ENCODE data around the gene KCNA2.

The KCNA2 gene

GRCh38 chr1:110581682-110582145, 24.4 kb downstream of the KCNA2 start (continued):
- TF ChIP-seq HIC1 (tag by site-specific recombination; IDR thresholded peaks at IDR 0.05) (no peak), ZNF37A (tag by site-specific recombination; IDR thresholded peaks at IDR 0.05) (no peak), ZNF571 (tag by site-specific recombination; IDR thresholded peaks at IDR 0.05) (no peak), YY2 (tag by site-specific recombination; IDR thresholded peaks at IDR 0.05) (no peak), ZNF776 (tag by site-specific recombination; IDR thresholded peaks at IDR 0.05; ENCODE audit: borderline replicate concordance) (no peak)

- ChIA-PET CTCF (interaction anchor here (1.3 kb wide), 1 partner anchor 39 kb away, joined by 5 read pairs; no protein-coding TSS in a partner anchor), POLR2A (no interaction called here)
- H3K4me3 ChIP-seq (ENCODE audit: low read depth, low read length) = no peak overlapping the region
- H3K4me1 ChIP-seq (ENCODE audit: control insufficient read depth, insufficient read depth, low read length) = no peaks in the 10 kb centered on the region
- no peak overlapping the region for H3K27ac ChIP-seq (ENCODE audit: extremely low read depth, low read depth, low read length)
- TF ChIP-seq ZBTB1 (tag by site-specific recombination; IDR thresholded peaks at IDR 0.05) = no peak
- TF ChIP-seq ZNF544 (tag by site-specific recombination; IDR thresholded peaks at IDR 0.05) = no peak
- no peak for TF ChIP-seq ZNF692 (tag by site-specific recombination; IDR thresholded peaks at IDR 0.05)
- TF ChIP-seq ZNF24 (tag by site-specific recombination; IDR thresholded peaks at IDR 0.05) = no peak
- no peak for TF ChIP-seq HOXD13 (CRISPR knock-in tag; IDR thresholded peaks at IDR 0.05; ENCODE audit: borderline replicate concordance)
- TF ChIP-seq ZNF202 (tag by site-specific recombination; IDR thresholded peaks at IDR 0.05; ENCODE audit: borderline replicate concordance) = no peak
- no peak for TF ChIP-seq KLF17 (tag by site-specific recombination; IDR thresholded peaks at IDR 0.05)
- no peak for TF ChIP-seq PRDM2 (tag by site-specific recombination; IDR thresholded peaks at IDR 0.05; ENCODE audit: borderline replicate concordance)
- TF ChIP-seq ZNF777 (tag by site-specific recombination; IDR thresholded peaks at IDR 0.05; ENCODE audit: borderline replicate concordance) = no peak
- no peak for TF ChIP-seq ZBTB20 (tag by site-specific recombination; IDR thresholded peaks at IDR 0.05)
- no peak for TF ChIP-seq ZNF114 (tag by site-specific recombination; IDR thresholded peaks at IDR 0.05)
- TF ChIP-seq ZNF184 (tag by site-specific recombination; IDR thresholded peaks at IDR 0.05) = no peak
- no peak for TF ChIP-seq ZNF645 (tag by site-specific recombination; IDR thresholded peaks at IDR 0.05)
- H3K9me3 ChIP-seq (ENCODE audit: control insufficient read depth, insufficient read depth, low read depth, low read length) = no peaks in the 10 kb centered on the region
- H3K36me3 ChIP-seq (ENCODE audit: control insufficient read depth in 2 of 2, insufficient read depth in 1 of 2, low read length in 2 of 2) = no peaks in the 10 kb centered on the region
These were observed 25.9 kb downstream of the KCNA2 start for GRCh38 chr1:110580244-110580643.
